ENCODE results near the gene TUBA1B.
A peak's percentile ranks its signal among the peaks of the same experiment; 100 is the strongest.

Gene TUBA1B

GRCh38 chr12:49091056-49091835 is 39.9 kb downstream of the TUBA1B start:
- ChIA-PET CTCF (interaction anchor here (1.0 to 11.2 kb wide), 16 partner anchors 10 to 144 kb away, joined by 3 to 206 read pairs (median 8); partner anchors contain the start of genes LMBR1L, RHEBL1 and TUBA1B), POLR2A (interaction anchor here (1.1 kb wide), 1 partner anchor 40 kb away, joined by 3 read pairs; the partner anchor contains the start of gene TUBA1B)
- no peak for TF ChIP-seq CTCF (IDR thresholded peaks at IDR 0.05; ENCODE audit: control extremely low read depth, extremely low read depth, low read depth, missing control alignments)
- no peak for DNase-seq (ENCODE audit: extremely low spot score)

GRCh38 chr12:49089821-49090773 is 41.1 kb downstream of the TUBA1B start:
- no peak for DNase-seq (ENCODE audit: extremely low spot score)
- CTCF ChIA-PET: interaction anchor here (1.5 to 12.8 kb wide), 7 partner anchors 11 to 123 kb away, joined by 4 to 369 read pairs (median 81); partner anchors contain the start of genes DDN, DHH and LMBR1L
- TF ChIP-seq CTCF (IDR thresholded peaks at IDR 0.05; ENCODE audit: control extremely low read depth, extremely low read depth, low read depth, missing control alignments): peak; percentile 5
- POLR2A ChIA-PET: no interaction called here

GRCh38 chr12:49088932-49089330 is 42.3 kb downstream of the TUBA1B start:
- no peak for TF ChIP-seq CTCF (IDR thresholded peaks at IDR 0.05; ENCODE audit: control extremely low read depth, extremely low read depth, low read depth, missing control alignments)
- POLR2A ChIA-PET: interaction anchor here (1.4 kb wide), 1 partner anchor 42 kb away, joined by 6 read pairs; the partner anchor contains the start of gene TUBA1B
- DNase-seq (ENCODE audit: extremely low spot score): no peak
- CTCF ChIA-PET: interaction anchor here (0.6 to 12.8 kb wide), 45 partner anchors 10 to 426 kb away, joined by 3 to 369 read pairs (median 6); partner anchors contain the start of genes DDN, DDX23, DHH and LMBR1L

GRCh38 chr12:49088150-49088931 is 42.9 kb downstream of the TUBA1B start:
- TF ChIP-seq CTCF (IDR thresholded peaks at IDR 0.05; ENCODE audit: control extremely low read depth, extremely low read depth, low read depth, missing control alignments): peak; percentile 92
- peak; percentile 83 for DNase-seq (ENCODE audit: extremely low spot score)
- CTCF ChIA-PET: interaction anchor here (0.6 to 12.8 kb wide), 65 partner anchors 9 to 426 kb away, joined by 3 to 369 read pairs (median 5); partner anchors contain the start of genes DDN, DDX23, DHH and KMT2D
- POLR2A ChIA-PET: interaction anchor here (1.4 kb wide), 1 partner anchor 42 kb away, joined by 6 read pairs; the partner anchor contains the start of gene TUBA1B

- no peak for DNase-seq (ENCODE audit: extremely low spot score)
- ChIA-PET POLR2A (no interaction called here), CTCF (interaction anchor here (0.8 to 12.8 kb wide), 12 partner anchors 7 to 181 kb away, joined by 3 to 369 read pairs (median 19); partner anchors contain the start of genes DDN, DHH and LMBR1L)
- TF ChIP-seq CTCF (IDR thresholded peaks at IDR 0.05; ENCODE audit: control extremely low read depth, extremely low read depth, low read depth, missing control alignments): no peak
Measured at GRCh38 chr12:49086116-49086515, 45.1 kb downstream of the TUBA1B start.

All from GM10248 (cell line).